Activated naive CD8-positive, alpha-beta T cell treated with anti-CD3 and anti-CD28 coated beads, Interleukin-2, amount 50 U/mL, for 24 hours (primary cell): ENCODE measurements around the gene PERM1.
"Not testable (repeated sequence)": the region's sequence is repeated elsewhere in the genome, so short reads cannot be mapped to it uniquely, and the experiment has no call there.

Source experiments
- ATAC-seq: fragments of 150-1000 bp; cut with Tn5 transposase; one replicate; pipeline ENCODE4 v1.10.0; 2021
- DNase-seq: peaks from one replicate; pipeline ENCODE4 v3.0.0; 2021
- H3K27ac Mint-ChIP-seq: one replicate; pipeline ENCODE4 v1.8.0; 2021; ENCODE audit warnings: mild to moderate bottlenecking, mixed read lengths
- H3K27me3 Mint-ChIP-seq: one replicate; pipeline ENCODE4 v1.8.0; 2021; ENCODE audit warnings: mixed read lengths
- H3K36me3 Mint-ChIP-seq: one replicate; pipeline ENCODE4 v1.8.0; 2021; ENCODE audit warnings: low read depth, mixed read lengths
- H3K4me1 Mint-ChIP-seq: one replicate; pipeline ENCODE4 v1.8.0; 2021; ENCODE audit warnings: mixed read lengths
- H3K4me3 Mint-ChIP-seq: one replicate; pipeline ENCODE4 v1.8.0; 2021; ENCODE audit warnings: mild to moderate bottlenecking, moderate library complexity, mixed read lengths
- H3K9me3 Mint-ChIP-seq: one replicate; pipeline ENCODE4 v1.8.0; 2021; ENCODE audit warnings: mixed read lengths

The PERM1 gene

DNA sequence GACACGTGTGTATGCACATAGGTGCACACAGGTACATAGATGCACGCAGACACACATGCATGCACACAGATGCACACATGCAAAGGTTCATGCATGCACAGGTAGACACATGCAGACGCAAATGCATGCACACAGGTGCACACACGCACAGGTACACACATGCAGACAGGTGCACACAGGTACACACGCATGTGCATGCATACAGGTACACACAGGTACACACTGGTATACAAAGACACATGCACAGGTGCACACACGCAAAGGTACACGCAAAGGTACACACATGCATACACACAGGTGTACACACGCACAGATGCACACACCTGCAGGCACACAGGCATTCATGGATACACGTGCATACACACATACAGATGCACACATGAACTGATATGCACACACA, 31.6 kb downstream of the PERM1 start:
- no peaks in the 10 kb centered on the region for H3K4me1 Mint-ChIP-seq
- H3K9me3 Mint-ChIP-seq: no peaks in the 10 kb centered on the region
- ATAC-seq (no peak), DNase-seq (no peak)
- H3K36me3 Mint-ChIP-seq: peaks cover 46% of the 10 kb centered on the region
- H3K27me3 Mint-ChIP-seq: no peaks in the 10 kb centered on the region
- no peak overlapping the region for H3K27ac Mint-ChIP-seq
- no peak overlapping the region for H3K4me3 Mint-ChIP-seq

DNA sequence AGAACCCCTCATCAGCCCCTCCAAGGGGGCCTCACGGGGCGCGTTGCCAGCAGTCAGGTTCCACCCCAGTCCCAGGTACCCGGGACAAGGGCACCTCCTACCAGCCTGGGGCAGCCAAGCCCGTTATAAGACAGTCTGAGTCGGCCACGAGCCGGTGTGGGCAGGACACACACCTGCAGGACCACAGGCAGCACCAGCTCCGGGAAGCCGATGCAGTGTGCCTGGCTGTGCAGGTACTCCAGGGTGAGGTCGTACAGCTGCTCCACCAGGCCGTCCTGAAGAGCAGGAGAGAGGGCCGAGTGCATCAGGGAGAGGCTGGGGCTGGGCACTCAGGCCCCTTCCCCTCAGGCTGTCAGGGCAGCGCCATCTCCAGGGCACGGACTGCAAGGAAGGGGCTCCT, 33.9 kb downstream of the PERM1 start:
- H3K4me1 Mint-ChIP-seq: peaks cover 2% of the 10 kb centered on the region
- no peak overlapping the region for H3K4me3 Mint-ChIP-seq
- H3K36me3 Mint-ChIP-seq: peaks cover 34% of the 10 kb centered on the region
- H3K9me3 Mint-ChIP-seq: no peaks in the 10 kb centered on the region
- no peaks in the 10 kb centered on the region for H3K27me3 Mint-ChIP-seq
- H3K27ac Mint-ChIP-seq: no peak overlapping the region
- DNase-seq (no peak), ATAC-seq (no peak)

DNA sequence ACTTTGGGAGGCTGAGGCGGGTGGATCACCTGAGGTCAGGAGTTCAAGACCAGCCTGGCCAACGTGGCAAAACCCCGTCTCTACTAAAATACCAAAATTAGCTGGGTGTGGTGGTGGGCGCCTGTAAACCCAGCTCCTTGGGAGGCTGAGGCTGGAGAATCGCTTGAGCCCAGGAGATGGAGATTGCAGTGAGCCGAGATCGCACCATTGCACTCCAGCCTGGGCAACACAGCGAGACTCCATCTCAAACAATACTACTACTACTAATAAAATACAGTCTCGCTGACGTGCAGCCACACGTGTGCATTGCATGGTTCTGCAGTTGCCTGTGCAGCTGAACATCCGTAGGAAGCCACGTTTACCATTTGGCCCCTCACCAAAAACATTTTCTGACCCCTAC, 35.1 kb downstream of the PERM1 start:
- H3K9me3 Mint-ChIP-seq, DNase-seq, H3K4me3 Mint-ChIP-seq, H3K27me3 Mint-ChIP-seq, ATAC-seq, H3K4me1 Mint-ChIP-seq, H3K27ac Mint-ChIP-seq: not testable (repeated sequence)
- peaks cover 34% of the 10 kb centered on the region for H3K36me3 Mint-ChIP-seq

DNA sequence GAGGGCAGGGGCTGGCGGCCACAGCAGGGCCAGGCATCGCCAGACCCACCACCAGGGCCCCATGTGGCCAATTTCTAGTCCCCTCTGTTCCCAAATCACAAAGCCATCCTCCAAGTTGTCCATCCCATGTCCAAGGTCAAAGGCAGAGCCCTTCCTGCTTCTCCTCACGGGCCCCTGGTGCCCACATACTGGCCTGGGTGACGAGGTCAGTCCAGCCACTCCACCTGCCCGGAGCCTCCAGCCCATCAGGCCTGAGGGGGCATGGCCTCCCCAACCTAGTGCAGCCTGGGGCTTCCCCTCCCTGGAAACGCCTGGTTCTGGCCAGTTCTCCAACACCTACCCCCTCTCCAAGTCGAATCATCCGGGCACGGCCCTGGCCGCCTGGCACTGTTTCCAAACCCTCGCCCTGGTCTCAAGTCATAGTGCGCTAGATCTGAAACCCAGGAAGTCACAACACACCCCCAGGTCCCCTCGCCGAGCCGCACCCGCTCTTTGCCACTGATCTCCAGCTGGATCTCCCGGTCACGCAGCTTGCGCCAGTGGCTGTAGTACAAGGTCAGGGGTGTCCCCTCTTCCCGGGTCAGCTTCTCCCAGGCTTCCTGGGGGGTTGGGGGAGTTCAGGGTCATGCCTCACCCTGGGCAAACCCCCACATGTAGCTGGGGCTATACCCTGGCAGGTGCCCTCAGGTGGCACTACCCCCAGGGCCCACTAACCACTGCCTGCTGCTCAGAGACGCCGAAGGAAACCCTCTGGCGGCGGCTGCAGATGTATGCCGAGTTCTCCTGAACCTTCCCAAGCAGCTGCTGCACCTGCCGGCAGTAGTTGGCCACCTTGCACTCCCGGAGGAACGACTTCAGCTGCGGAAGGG, 36.0 kb downstream of the PERM1 start:
- no peaks in the 10 kb centered on the region for H3K9me3 Mint-ChIP-seq
- H3K27ac Mint-ChIP-seq: no peak overlapping the region
- H3K4me1 Mint-ChIP-seq: peaks cover 6% of the 10 kb centered on the region
- DNase-seq: no peak
- no peak for ATAC-seq
- peaks cover 29% of the 10 kb centered on the region for H3K36me3 Mint-ChIP-seq
- H3K27me3 Mint-ChIP-seq: peaks cover 5% of the 10 kb centered on the region
- H3K4me3 Mint-ChIP-seq: no peak overlapping the region

DNA sequence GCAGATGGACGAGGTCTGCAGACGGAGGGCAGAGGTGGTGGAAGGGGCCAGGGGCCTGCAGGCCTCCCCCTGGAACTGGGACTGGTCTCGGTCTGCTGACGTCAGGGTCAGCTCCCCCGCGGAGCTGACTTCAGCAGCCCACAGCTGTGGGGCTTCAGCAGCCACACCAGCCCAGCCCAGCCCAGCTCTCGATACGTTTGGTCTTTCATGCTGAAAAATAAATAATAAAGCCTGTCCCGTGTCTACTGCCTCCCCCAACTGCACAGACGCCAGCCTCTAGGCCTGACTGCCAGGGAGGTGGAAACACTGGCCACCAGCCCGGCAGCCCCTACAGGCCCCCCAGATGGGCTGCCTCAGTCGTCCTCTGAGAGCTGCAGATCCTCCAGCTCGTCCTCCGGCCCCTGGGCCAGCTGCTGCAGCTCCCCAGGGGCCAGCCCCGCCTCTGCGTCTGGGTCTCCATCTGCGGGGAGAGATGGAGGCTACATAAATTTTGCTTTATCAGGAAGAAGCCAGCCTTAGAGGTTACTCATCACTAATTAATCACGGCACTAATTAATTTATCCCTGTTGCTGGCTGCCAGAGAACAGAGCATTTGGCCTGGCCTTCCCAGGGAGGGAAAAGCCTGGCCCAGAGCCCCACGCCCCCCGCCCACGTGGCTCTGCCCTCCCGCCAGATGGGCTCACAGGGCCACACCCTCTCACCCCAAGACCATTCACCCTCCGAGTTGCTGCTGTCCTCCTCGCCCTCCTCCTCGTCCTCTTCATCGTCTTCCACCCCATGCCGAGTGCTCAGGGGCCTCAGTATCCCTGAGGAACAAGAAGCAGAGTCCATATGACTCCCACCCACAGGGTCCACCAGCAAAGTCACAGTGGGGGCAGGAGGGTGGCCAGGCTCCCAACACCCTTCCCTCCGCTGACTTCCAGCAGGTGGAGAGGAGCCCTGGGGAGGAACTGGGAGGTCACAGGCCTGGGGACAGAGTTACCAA, 37.3 kb downstream of the PERM1 start:
- peaks cover 8% of the 10 kb centered on the region for H3K27me3 Mint-ChIP-seq
- H3K36me3 Mint-ChIP-seq: peaks cover 17% of the 10 kb centered on the region
- no peaks in the 10 kb centered on the region for H3K9me3 Mint-ChIP-seq
- no peak overlapping the region for H3K4me3 Mint-ChIP-seq
- H3K4me1 Mint-ChIP-seq: peaks cover 10% of the 10 kb centered on the region
- no peak for ATAC-seq
- H3K27ac Mint-ChIP-seq: no peak overlapping the region
- no peak for DNase-seq

DNA sequence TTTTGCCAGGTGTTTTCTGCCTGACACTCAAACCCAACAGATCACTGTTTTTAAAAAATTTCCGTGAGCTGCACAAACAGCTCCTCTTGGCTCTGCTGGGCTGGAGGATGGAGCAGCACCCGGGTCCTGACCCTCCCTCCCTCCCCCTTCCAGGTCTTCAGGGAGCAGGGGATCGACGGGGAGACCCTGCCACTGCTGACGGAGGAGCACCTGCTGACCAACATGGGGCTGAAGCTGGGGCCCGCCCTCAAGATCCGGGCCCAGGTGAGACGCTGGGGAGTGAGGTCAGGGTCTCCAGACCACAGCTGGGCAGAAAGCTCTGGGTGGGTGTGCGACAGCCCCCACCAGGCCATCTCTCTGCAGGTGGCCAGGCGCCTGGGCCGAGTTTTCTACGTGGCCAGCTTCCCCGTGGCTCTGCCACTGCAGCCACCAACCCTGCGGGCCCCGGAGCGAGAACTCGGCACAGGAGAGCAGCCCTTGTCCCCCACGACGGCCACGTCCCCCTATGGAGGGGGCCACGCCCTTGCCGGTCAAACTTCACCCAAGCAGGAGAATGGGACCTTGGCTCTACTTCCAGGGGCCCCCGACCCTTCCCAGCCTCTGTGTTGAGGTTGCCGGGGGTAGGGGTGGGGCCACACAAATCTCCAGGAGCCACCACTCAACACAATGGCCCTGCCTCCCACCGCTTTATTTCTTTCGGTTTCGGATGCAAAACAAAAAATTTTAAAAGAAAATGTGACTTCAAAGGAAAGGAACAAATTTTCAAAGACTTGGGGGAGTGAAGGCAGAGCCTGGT, 38.1 kb downstream of the PERM1 start:
- Mint-ChIP-seq H3K27ac (no peak overlapping the region), H3K36me3 (peaks cover 10% of the 10 kb centered on the region), H3K4me3 (no peak overlapping the region), H3K4me1 (peaks cover 10% of the 10 kb centered on the region), H3K27me3 (peaks cover 12% of the 10 kb centered on the region), H3K9me3 (no peaks in the 10 kb centered on the region)
- ATAC-seq: no peak
- DNase-seq: no peak

DNA sequence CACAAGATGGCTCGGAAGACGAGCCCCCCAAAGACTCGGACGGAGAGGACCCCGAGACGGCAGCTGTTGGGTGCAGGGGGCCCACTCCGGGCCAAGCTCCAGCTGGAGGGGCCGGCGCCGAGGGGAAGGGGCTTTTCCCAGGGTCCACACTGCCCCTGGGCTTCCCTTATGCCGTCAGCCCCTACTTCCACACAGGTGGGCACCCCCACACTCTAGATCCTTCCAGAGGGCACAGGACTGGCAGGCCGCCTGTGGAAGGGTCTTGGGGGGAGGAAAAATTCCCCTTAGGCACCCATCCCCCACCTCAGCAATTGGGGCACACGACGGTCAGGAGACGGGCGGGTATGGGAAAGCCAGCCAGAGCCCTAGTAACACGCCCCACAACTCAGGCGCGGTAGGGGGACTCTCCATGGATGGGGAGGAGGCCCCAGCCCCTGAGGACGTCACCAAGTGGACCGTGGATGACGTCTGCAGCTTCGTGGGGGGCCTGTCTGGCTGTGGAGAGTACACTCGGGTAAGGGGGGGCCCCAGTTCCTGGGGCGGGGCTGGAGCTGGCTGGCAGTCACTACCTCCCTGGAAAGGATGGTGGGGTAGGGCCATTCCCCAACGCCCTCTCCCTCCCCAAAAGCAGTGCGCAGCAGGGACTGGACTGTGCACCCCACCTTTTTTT, 38.9 kb downstream of the PERM1 start:
- peaks cover 9% of the 10 kb centered on the region for H3K36me3 Mint-ChIP-seq
- no peak overlapping the region for H3K4me3 Mint-ChIP-seq
- H3K9me3 Mint-ChIP-seq: no peaks in the 10 kb centered on the region
- H3K27ac Mint-ChIP-seq: no peak overlapping the region
- H3K27me3 Mint-ChIP-seq: peaks cover 18% of the 10 kb centered on the region
- ATAC-seq: no peak
- peaks cover 10% of the 10 kb centered on the region for H3K4me1 Mint-ChIP-seq
- no peak for DNase-seq

DNA sequence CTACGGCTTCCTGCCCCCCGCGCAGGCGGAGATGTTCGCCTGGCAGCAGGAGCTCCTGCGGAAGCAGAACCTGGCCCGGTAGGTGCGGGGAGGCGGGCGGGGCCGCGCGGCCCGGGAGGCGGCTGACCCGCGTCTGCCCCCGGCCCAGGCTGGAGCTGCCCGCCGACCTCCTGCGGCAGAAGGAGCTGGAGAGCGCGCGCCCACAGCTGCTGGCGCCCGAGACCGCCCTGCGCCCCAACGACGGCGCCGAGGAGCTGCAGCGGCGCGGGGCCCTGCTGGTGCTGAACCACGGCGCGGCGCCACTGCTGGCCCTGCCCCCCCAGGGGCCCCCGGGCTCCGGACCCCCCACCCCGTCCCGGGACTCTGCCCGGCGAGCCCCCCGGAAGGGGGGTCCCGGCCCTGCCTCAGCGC, 39.5 kb downstream of the PERM1 start:
- Mint-ChIP-seq H3K27ac (no peak overlapping the region), H3K4me1 (peaks cover 10% of the 10 kb centered on the region), H3K9me3 (no peaks in the 10 kb centered on the region), H3K27me3 (peaks cover 22% of the 10 kb centered on the region), H3K36me3 (peaks cover 8% of the 10 kb centered on the region), H3K4me3 (no peak overlapping the region)
- DNase-seq: no peak
- ATAC-seq: no peak

DNA sequence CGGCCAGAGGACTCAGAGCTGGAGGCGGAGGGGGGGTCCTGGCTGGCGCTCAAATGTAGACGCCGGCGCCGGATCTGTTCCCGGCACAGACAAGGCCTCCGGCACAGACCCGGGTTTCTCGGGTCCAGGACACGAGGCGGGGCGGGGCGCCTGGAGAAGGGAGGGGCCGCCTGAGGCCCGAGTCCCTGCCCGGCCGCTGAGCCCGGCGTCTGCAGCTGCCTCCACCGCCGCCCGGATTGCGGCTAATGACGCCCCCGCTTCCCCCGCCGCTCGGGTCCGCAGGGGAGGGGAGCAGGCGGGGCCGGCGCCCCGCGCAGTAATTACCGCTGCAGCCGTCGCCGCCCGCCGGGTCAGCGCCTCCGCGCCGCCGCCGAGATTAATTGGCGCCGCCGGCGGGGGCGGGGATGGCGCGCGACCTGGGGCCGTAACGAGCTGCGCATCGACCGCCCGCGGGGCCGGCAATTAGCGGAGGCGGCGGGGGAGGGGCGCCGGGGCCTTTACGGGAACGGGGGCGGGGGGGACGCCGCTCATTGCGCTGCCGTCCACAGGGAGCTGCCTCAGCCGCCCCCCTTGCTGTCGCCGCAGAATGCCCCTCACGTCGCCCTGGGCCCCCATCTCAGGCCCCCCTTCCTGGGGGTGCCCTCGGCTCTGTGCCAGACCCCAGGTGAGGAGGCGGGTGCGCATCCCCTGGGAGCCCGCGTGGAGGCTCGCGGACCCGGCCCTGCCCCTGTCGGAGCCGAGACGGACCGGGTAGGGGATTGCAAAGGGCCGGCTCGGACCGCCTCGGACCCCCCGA, 40.1 kb downstream of the PERM1 start:
- Mint-ChIP-seq H3K36me3 (peaks cover 5% of the 10 kb centered on the region), H3K4me1 (peaks cover 10% of the 10 kb centered on the region), H3K27ac (no peak overlapping the region), H3K9me3 (no peaks in the 10 kb centered on the region), H3K4me3 (peak overlapping the region; percentile 57), H3K27me3 (peaks cover 22% of the 10 kb centered on the region)
- ATAC-seq: peak; percentile 7
- DNase-seq: peak; percentile 34

DNA sequence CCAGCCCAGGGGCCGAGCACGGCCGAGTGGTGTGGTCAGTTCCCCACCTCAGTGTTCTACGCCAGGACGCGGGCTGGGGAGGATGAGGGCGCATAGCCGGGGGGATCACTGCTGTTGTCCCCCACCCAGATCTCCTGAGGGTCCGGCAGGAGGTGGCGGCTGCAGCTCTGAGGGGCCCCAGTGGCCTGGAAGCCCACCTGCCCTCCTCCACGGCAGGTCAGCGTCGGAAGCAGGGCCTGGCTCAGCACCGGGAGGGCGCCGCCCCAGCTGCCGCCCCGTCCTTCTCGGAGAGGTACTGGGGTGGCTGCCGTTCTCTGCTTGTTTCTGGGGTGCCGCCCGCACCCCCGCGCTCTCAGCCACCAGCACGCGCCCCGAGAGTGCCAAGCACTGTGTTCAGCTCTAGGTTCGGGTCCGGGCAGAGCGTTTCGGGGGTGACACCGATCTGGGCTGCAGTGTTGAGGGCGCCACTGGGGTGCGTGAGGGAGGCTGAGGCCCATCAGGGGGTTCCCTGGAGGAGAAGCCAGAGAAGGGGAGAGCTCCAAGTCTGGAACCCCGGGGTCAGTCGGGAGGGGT, 40.8 kb downstream of the PERM1 start:
- no peak overlapping the region for H3K27ac Mint-ChIP-seq
- peak overlapping the region; percentile 57 for H3K4me3 Mint-ChIP-seq
- peaks cover 22% of the 10 kb centered on the region for H3K27me3 Mint-ChIP-seq
- peaks cover 5% of the 10 kb centered on the region for H3K36me3 Mint-ChIP-seq
- H3K9me3 Mint-ChIP-seq: no peaks in the 10 kb centered on the region
- peaks cover 10% of the 10 kb centered on the region for H3K4me1 Mint-ChIP-seq
- ATAC-seq (no peak), DNase-seq (no peak)

DNA sequence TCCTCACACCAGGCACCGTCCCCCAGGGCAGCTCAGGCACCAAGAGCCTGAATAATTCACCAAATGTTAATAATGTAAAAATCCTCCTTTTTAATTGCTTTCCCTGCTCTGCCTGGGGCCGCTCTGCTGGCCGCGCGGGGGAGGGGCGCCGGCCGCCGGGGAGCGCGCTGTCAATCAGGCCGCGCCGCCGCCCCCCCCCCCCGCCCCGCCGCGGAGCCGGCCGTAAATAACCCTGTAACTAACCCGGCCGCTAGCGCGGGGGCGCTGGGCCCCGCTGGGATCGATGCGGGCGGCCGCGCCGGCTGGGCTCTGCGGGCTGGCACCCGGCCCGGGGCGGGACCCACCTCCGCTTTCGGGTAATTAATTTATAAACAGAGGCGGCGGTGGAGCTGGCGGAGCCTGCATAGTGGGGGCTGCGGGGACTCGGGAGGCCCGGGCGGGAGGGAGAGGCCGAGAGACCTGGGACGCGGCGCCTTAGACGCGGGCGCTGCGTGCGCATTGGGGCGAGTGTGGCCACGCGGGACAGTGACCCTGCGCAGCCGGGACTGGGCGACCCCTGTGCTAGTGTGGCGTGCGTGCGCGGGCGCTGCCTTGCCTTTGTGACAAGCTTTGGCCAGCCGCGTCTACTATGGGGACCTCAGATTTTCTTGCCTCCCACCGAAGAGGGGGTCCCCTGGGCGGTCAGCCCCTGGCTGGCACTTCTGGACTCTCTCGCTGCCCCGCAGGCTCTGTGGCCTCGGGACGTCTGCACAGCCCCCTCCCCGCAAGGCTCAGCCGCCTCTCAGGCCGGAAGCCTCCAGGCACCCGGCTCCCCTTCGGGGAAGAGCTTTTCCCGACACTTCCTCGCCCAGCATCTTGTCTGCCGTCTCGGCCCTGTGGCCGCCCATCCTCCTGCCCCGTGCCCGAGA, 41.5 kb downstream of the PERM1 start:
- DNase-seq: no peak
- peaks cover 10% of the 10 kb centered on the region for H3K4me1 Mint-ChIP-seq
- H3K4me3 Mint-ChIP-seq: peak overlapping the region; percentile 4
- no peaks in the 10 kb centered on the region for H3K9me3 Mint-ChIP-seq
- no peak overlapping the region for H3K27ac Mint-ChIP-seq
- ATAC-seq: no peak
- H3K36me3 Mint-ChIP-seq: no peaks in the 10 kb centered on the region
- peaks cover 25% of the 10 kb centered on the region for H3K27me3 Mint-ChIP-seq

DNA sequence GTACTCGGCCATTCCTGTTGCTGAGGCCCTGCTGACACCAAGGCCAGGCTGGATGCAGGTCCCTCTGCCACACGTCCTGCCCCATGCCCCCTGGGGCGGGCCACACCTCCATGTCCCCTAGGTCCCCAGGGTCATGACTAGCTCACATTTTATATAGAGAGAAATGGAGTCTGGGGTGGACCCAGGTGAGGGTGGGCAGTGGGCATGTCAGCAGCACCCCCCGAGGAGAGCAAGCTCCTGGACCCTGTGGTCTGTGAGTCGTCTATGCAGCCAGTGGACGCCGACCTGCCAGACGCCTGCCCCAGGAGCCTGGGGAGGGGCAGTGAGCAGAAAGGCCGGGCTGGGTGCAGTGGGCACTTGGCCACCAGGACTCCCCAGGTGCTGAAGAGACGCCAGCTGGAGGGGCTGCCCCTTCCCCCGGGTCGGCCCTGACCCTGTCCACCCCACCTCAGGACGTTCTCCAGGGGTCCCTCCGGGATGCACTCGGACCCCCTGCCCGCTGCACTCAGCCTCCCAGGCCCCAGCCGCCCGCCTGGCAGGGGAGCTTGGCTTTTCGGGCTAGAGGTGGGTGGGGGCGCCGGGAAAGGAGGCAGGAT, 42.3 kb downstream of the PERM1 start:
- DNase-seq (no peak), ATAC-seq (no peak)
- Mint-ChIP-seq H3K9me3 (no peaks in the 10 kb centered on the region), H3K4me3 (no peak overlapping the region), H3K4me1 (peaks cover 12% of the 10 kb centered on the region), H3K36me3 (no peaks in the 10 kb centered on the region), H3K27ac (no peak overlapping the region), H3K27me3 (peaks cover 30% of the 10 kb centered on the region)
